Stimulated activated effector memory CD8-positive, alpha-beta T cell treated with anti-CD3 and anti-CD28 coated beads, Interleukin-12 subunit alpha, Interleukin-12 subunit beta, amount 100 ng/mL, for 72 hours (primary cell): ENCODE data around the gene OR52E4.

Experiments used
- ATAC-seq: fragments of 150-1000 bp; cut with Tn5 transposase; 2 replicates; pipeline ENCODE4 v1.10.0; 2021
- DNase-seq, 2 donors: peaks; one replicate each; pipeline ENCODE4 v3.0.0; 2021 to 2022; ENCODE audit warnings: low spot score in 2 of 2
- H3K27ac Mint-ChIP-seq: one replicate; pipeline ENCODE4 v1.8.0; 2022; ENCODE audit warnings: mild to moderate bottlenecking, mixed read lengths
- H3K36me3 Mint-ChIP-seq: one replicate; pipeline ENCODE4 v1.8.0; 2022; ENCODE audit warnings: mild to moderate bottlenecking, mixed read lengths
- H3K4me1 Mint-ChIP-seq: one replicate; pipeline ENCODE4 v1.8.0; 2022; ENCODE audit warnings: mixed read lengths
- H3K4me3 Mint-ChIP-seq: one replicate; pipeline ENCODE4 v1.8.0; 2022; ENCODE audit warnings: mild to moderate bottlenecking, mixed read lengths
- H3K9me3 Mint-ChIP-seq: one replicate; pipeline ENCODE4 v1.8.0; 2022; ENCODE audit warnings: mixed read lengths

OR52E4 gene

DNA sequence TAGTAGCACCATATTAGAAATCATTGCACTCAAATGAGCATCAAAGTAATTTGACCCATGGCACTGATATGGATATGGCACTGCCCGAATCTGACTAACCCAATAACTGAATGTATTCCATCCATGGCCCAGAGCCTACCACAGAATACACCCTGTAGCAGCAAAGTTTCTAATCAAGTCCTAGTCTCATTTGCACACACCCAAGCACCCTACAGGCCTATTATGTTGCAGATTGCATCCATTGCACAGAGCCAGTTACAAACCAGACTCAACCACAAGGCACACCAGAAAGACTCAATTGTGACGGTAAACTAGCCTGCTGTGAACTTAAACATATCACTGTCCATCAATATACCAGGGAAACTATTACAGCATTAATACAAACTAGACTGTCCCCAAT is 19.1 kb downstream of the OR52E4 start:
- Mint-ChIP-seq H3K4me1 (no peaks in the 10 kb centered on the region), H3K4me3 (no peak overlapping the region), H3K9me3 (no peaks in the 10 kb centered on the region), H3K27ac (no peak overlapping the region), H3K36me3 (no peaks in the 10 kb centered on the region)
- ATAC-seq (no peak), DNase-seq (no peak)

DNA sequence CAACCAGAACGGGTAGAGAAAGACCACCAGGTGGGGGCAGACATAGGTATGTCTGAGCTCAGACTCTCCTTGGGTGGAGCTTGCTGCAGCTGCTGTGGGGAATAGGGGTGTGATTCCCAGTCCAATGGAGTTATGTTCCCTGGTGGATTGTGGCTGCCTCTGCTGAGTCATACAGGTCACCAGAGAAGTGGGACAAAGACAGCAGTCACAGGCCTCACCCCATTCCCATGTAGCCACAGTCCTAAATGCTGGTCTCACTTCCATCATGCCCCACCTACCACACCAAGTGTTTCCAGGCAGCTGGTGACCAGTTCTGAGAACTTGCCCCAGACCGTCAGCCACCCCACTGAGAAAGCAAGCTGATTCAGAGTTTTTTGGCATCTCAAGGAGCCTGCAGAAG is 30.1 kb downstream of the OR52E4 start:
- Mint-ChIP-seq H3K4me3 (no peak overlapping the region), H3K27ac (no peak overlapping the region), H3K4me1 (no peaks in the 10 kb centered on the region), H3K36me3 (no peaks in the 10 kb centered on the region), H3K9me3 (peaks cover 3% of the 10 kb centered on the region)
- peak; percentile 39 for ATAC-seq
- no peak for DNase-seq

DNA sequence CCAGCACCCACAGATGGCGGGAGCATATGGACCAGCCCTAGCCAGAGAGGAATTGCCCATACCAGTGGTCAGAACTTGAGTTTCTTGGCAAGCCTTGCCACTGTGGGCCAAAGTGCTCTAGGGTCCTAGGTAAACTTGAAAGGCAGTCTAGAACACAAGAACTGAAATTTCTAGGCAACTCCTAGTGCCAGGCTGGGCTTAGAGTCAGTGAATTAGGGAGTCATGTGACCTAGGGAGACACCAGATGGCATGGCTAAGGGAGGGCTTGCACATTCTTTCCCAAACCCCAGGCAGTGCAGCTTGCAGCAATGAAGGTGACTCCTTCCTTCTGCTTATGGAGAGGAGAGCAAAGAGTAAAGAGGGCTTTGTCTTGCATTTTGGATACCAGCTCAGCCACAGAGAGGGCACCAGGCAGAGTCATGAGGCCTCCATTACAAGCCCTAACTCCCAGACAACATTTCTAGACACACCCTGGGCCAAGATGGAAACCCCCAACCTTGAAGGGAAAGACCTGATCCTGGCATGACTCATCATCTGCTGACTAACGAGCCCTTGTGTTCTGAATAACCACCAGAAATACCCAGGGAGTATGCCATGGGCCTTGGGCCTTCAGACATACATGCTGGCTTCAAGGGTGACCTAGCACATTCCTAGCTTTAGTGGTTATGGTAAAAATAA is 42.5 kb downstream of the OR52E4 start:
- Mint-ChIP-seq H3K4me3 (no peak overlapping the region), H3K36me3 (no peaks in the 10 kb centered on the region), H3K9me3 (peaks cover 3% of the 10 kb centered on the region), H3K4me1 (no peaks in the 10 kb centered on the region), H3K27ac (no peak overlapping the region)
- ATAC-seq, result peak; percentile 94
- no peak for DNase-seq

DNA sequence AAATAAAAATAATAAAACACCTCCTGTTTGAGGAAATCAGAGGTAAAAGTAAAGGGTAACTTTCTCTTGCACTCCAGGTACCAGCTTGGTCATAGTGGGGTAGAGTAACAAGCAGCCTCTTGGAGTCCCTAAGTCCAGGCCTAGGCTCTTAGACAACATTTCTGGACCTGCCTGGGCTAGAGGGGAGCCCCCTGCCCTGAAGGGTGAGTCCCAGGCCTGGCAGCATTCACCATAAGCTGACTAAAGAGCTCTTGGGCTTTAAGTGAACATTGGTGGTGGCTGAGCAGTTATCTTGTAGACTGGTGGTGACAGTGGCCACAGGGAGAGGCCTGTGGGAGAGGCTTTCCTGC is 43.0 kb downstream of the OR52E4 start:
- peaks cover 5% of the 10 kb centered on the region for H3K9me3 Mint-ChIP-seq
- no peak overlapping the region for H3K4me3 Mint-ChIP-seq

DNA sequence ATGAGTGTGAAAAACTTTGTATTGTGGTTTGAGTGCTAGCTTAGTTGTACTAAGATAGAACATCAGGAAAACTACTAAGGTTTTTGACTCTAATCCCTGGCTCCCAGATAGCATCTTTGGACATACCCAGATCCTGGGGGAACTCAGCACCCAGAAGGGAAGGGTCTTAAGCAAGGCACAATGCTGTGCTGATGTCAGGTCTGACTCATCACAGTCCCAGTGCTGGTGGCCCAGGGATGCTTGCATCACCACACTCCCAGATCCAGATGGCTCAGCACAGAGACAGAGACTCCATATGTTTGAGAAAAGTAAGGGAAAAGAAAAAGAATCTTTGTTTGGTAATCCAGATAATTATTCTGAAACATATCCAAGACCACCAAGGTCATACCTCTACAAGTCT is 43.4 kb downstream of the OR52E4 start:
- no peak overlapping the region for H3K27ac Mint-ChIP-seq
- no peak overlapping the region for H3K4me3 Mint-ChIP-seq
- ATAC-seq (no peak), DNase-seq (no peak)
- H3K4me1 Mint-ChIP-seq, result no peaks in the 10 kb centered on the region
- no peaks in the 10 kb centered on the region for H3K36me3 Mint-ChIP-seq
- peaks cover 9% of the 10 kb centered on the region for H3K9me3 Mint-ChIP-seq

More for the DNA sequence above, 43.0 kb downstream of the OR52E4 start:
- no peaks in the 10 kb centered on the region for H3K36me3 Mint-ChIP-seq
- no peak overlapping the region for H3K27ac Mint-ChIP-seq
- DNase-seq, result no peak
- ATAC-seq, result peak; percentile 47
- no peaks in the 10 kb centered on the region for H3K4me1 Mint-ChIP-seq

DNA sequence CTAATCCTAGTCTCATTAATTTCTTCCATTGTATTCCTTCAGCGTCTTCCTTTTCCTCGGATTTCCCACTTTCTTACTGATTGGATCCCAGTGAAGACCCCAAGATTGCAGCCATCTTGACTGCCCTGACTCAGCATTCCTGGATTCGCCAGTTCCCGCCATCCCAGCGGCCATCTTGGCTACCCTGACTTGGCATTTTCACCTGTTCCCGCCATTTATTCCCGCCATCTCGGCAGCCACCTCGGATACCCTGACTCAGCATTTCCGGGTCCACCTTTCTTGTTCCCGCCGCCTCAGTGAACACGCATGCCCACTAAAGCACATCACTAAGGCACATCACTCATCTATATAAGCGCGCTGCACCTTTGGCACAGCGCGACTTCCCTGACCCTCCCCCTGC is 47.8 kb downstream of the OR52E4 start:
- Mint-ChIP-seq H3K27ac (no peak overlapping the region), H3K4me1 (no peaks in the 10 kb centered on the region), H3K4me3 (no peak overlapping the region), H3K9me3 (peaks cover 9% of the 10 kb centered on the region), H3K36me3 (no peaks in the 10 kb centered on the region)
- ATAC-seq (no peak), DNase-seq (no peak)

DNA sequence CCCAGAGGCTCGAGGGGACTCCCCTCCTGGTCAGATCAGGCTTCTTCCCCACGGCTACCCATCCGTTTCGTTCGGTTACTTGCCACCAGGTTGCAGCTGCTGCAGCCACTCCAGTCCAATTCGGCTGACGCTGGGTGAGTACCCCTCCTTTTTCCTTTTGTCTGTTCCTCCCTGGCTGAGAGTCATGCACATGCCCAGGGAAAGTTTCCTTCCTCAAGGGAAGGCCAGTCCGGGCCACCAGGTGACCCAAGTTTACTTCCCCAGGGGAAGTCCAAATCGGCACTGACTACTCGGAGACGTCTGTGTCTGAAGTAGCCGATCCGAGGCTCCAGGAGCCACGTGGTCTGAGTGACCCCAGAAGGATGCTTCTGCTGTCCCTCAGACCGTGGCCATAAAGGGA is 48.4 kb downstream of the OR52E4 start:
- peaks cover 9% of the 10 kb centered on the region for H3K9me3 Mint-ChIP-seq
- no peak for ATAC-seq
- H3K4me3 Mint-ChIP-seq, result no peak overlapping the region
- H3K27ac Mint-ChIP-seq, result no peak overlapping the region
- H3K4me1 Mint-ChIP-seq, result no peaks in the 10 kb centered on the region
- H3K36me3 Mint-ChIP-seq, result no peaks in the 10 kb centered on the region
- no peak for DNase-seq

DNA sequence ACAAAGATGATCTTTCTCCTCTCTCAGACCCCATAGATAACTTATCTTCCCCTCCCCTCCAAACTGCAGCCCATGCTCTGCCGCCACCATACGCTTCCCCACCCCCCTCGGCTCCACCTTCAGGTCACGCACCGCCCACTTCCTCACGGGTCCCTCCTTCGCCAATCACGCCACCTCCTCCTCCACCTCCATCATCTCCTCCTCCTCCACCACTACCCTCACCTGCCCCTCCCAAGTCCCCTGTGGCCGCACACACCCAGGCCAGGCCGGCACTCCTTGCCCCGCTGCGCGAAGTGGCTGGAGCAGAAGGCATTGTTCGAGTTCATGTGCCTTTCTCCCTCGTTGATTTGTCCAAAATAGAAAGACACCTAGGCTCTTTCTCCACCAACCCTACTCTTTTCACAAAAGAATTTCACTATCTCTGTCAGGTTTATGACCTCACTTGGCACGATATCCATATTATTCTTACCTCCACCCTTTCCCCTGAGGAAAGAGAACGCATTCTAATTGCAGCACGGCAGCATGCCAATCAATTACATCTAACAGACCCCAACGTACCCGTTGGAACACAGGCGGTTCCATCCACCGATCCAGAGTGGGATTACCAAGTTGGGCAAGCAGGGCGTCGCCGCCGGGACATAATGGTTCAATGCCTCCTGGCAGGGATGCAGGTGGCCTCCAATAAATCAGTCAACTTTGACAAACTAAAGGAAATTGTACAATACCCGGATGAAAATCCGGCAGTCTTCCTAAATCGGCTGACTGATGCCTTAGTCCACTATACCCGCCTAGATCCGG is 49.3 kb downstream of the OR52E4 start:
- DNase-seq, result no peak
- Mint-ChIP-seq H3K9me3 (peaks cover 9% of the 10 kb centered on the region), H3K4me3 (no peak overlapping the region), H3K4me1 (no peaks in the 10 kb centered on the region), H3K27ac (no peak overlapping the region), H3K36me3 (no peaks in the 10 kb centered on the region)
- no peak for ATAC-seq

DNA sequence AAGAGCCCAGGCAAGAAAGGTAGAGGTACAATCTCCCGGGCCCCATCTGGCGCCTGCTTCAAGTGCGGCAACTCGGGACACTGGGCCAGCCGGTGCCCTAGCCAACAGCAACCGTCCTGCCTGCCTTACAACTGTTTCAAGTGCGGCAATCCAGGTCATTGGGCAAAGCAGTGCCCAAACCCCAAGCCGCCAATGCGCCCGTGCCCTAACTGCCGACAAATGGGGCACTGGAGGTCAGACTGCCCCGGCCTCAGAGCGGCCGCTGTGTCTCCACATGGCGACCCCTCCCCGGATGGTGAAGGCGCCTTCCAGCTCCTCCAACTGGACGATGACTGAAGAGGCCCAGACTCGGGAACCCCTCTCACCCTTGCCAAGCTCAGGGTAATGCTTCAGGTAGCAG is 50.2 kb downstream of the OR52E4 start:
- Mint-ChIP-seq H3K27ac (no peak overlapping the region), H3K36me3 (no peaks in the 10 kb centered on the region), H3K4me1 (no peaks in the 10 kb centered on the region), H3K9me3 (peaks cover 9% of the 10 kb centered on the region), H3K4me3 (no peak overlapping the region)
- no peak for DNase-seq
- no peak for ATAC-seq

DNA sequence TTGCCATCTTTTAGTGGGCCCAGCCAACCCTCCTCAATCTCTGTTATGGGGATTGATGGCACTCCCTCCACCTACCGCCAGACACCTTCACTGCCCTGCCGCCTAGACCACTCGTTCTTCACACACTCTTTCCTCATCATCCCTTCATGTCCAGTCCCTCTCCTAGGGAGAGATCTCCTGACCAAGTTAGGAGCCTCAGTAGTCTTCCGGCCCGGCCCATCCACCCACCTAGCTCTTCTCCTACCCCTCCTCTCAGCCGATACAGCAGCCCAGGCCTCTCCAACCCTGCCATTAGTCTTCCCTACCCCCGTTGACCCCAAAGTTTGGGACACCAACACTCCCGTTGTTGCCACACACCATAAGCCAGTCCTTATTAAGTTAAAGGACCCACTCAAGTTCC is 50.6 kb downstream of the OR52E4 start:
- peaks cover 9% of the 10 kb centered on the region for H3K9me3 Mint-ChIP-seq
- no peaks in the 10 kb centered on the region for H3K4me1 Mint-ChIP-seq
- ATAC-seq (no peak), DNase-seq (no peak)
- no peak overlapping the region for H3K27ac Mint-ChIP-seq
- H3K4me3 Mint-ChIP-seq, result no peak overlapping the region
- H3K36me3 Mint-ChIP-seq, result no peaks in the 10 kb centered on the region

DNA sequence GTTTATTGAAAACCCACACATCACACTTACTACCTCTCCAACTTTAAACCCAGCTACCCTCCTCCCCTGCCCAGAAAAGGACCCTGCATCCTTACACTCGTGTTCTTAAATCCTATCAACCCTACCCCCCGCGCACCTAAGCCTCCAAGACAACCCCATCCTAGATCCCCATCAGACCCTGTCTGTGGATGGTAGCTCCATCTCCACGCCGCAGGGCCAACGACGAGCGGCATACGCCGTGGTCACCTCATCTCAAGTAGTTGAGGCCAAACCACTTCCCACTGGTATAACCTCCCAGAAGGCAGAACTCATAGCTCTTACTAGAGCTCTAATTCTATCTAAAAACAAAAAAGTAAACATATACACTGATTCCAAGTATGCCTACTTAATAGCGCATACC is 52.2 kb downstream of the OR52E4 start:
- no peak for DNase-seq
- Mint-ChIP-seq H3K9me3 (peaks cover 9% of the 10 kb centered on the region), H3K4me1 (no peaks in the 10 kb centered on the region), H3K27ac (no peak overlapping the region), H3K4me3 (no peak overlapping the region), H3K36me3 (no peaks in the 10 kb centered on the region)
- ATAC-seq, result no peak

DNA sequence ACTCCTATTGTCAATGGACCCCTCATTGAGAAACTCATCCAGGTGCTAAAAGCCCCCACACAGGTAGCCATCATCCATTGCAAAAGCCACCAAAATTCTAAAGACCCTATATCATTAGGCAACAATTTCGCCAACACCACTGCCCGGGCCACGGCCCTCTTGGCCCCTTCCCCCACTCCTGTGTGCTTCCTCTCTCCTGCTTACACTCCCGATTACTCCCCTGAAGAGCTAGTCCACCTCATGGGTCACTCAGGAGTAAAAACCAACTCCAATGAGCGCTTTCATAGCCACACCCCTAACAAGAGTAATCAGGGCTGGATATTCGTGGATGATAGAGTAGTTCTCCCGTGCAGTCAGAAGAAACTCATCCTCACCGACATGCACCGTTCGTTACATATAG is 52.7 kb downstream of the OR52E4 start:
- Mint-ChIP-seq H3K27ac (no peak overlapping the region), H3K4me1 (no peaks in the 10 kb centered on the region), H3K9me3 (peaks cover 9% of the 10 kb centered on the region), H3K4me3 (no peak overlapping the region), H3K36me3 (no peaks in the 10 kb centered on the region)
- no peak for DNase-seq
- ATAC-seq, result no peak
